Fibroblast of upper back skin (primary cell): ENCODE results near the gene FAM72D.
A peak's percentile ranks its signal among the peaks of the same experiment; 100 is the strongest.
"Not testable (repeated sequence)": the region's sequence is repeated elsewhere in the genome, so short reads cannot be mapped to it uniquely, and the experiment has no call there.

Source experiments
- DNase-seq: peaks from one replicate; pipeline ENCODE4 v3.0.0-alpha.2; 2013

Gene FAM72D

GRCh38 chr1:145155873-145156272 lies 60.1 kb downstream of the FAM72D start:
- not testable (repeated sequence) for DNase-seq

- DNase-seq: peak; percentile 67
These were observed 61.3 kb downstream of the FAM72D start for GRCh38 chr1:145156891-145157610.

GRCh38 chr1:145157715-145158114 lies 61.9 kb downstream of the FAM72D start:
- DNase-seq: not testable (repeated sequence)

- not testable (repeated sequence) for DNase-seq
These were observed 65.4 kb downstream of the FAM72D start for GRCh38 chr1:145161046-145161752.
